Glomerular endothelial cell (primary cell): ENCODE data around the gene GPR3. TPM values are rescaled to one million over a fixed set of nuclear protein-coding genes. Genes with fewer than 3 reads are reported as not detected.

Source experiments
- DNase-seq: peaks from one replicate; pipeline ENCODE4 v3.0.0-alpha.2; 2011; ENCODE audit warnings: low read depth, low spot score; ENCODE audit errors: extremely low read depth
- total RNA-seq: library from RNA; depleted of rRNA; stranded (reverse); fragments of >200 nt; gene quantifications from 2 replicates; pipeline ENCODE4 v1.2.3, GENCODE V29; 2015

The GPR3 gene, protein sequence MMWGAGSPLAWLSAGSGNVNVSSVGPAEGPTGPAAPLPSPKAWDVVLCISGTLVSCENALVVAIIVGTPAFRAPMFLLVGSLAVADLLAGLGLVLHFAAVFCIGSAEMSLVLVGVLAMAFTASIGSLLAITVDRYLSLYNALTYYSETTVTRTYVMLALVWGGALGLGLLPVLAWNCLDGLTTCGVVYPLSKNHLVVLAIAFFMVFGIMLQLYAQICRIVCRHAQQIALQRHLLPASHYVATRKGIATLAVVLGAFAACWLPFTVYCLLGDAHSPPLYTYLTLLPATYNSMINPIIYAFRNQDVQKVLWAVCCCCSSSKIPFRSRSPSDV
- total RNA-seq, result 0.44 and 1.5 TPM in 2 replicates

DNA sequence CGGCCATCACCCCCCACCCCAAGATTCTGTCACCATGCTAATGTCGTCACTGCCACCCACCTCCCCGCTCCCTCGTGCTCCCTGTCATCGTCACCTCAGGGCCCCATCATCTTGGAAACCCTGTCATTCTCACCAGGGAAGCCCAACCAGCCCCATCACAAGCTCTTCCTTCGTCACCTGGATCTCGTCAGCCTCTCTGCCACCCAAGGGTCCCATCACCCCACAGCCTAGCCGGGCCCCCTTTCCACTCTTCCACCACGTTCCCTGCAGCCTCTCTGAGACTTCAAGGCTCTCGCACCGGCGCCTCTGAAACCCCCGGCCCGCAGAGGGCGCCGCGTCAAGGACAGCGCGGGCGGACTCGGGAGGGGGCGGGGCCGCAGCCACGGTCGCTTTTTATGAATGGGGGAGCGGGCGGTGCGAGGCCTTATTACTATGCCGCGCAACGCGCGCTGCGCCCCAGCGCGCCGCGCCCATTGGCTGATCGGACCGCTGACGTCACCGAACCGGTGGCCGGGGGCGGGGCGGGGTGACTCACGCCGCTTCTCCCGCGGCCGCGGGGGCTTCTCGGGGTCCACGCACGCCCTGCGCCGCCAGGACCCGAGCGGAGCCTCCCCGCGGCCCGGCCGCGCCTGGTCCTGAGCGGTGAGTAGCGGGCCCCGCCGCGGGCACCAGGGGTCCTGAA, at the start of gene GPR3:
Gene GPR3, plus strand, starts transcription at position 527 of the 682 bp plus-strand sequence. CDS start 1,177 bp downstream, outside the sequence.
- DNase-seq, result no peak

DNA sequence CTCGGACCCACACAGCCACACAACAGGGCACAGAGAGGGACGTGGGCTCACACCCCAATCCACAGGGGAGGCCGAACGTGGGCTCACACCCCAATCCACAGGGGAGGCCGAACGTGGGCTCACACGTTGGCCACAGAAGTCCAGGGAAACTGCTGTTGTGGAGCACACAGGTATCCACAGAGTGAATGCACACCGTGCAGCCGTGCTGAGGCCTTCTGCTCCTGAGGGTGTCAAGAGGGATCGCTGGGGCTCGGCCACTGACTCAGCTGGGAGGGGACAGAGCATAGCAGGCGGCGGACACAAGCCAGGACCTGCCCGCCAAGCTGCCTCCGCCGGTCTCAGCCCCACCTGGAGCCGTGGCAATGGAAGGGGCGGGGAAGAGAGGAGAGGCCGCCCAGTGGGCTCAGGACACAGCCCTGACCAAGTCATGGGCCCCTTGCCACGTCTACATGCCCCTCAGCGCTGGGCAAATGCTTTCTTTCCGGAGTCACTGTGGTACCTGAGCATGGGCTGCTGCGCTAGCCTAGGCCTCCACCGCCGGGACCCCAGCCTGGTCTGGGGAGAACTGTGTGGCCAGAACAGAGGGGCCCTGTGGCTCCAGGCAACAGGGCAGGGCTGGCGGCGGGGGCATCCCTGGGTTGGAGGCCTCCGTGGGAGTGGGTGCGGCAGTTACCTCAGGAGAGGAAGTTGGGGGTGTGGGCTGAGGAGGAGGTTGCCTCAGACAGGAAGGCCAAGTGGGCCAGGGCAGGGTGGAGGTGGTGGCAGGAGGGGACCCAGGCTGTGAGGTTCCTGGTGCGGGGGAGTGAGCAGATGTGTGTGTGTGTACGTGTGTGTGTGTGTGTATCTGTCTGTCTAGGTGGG, 49.4 kb upstream of the GPR3 start:
- DNase-seq, result no peak

DNA sequence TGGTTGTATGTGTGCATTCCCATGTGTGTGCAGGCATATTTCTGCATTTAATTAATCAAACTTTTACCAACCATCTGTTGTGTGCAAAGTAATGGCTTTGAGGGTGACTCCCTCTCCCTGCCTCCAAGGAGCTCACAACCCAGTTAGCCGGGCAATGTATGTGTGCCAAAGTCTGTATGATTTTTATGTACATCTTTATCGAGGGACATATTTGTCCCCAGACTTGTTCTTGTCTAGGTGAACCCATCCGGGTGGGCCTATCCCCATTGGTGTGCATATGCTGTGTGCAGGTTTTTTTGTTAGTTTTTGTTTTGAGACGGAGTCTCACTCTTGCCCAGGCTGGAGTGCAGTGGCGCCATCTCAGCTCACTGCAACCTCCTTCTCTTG, 48.8 kb upstream of the GPR3 start:
- DNase-seq, result no peak

DNA sequence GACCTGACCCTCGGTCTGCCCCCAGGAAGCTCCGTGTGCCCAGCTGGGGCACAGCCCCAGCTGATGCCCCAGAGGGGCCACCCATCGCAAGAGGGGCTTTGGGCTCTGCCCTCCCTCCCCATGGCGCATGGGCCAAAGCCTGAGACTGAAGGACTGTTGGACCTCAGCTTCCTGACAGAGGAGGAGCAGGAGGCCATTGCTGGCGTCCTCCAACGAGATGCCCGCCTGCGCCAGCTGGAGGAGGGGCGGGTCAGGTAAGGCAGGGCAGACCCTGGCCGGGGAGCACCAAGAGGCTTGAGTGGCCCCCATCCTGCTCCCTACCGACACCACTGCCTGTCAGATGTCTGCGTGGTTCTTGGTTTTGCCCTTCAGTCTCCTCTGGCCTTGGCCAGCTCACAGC, 47.1 kb upstream of the GPR3 start:
- DNase-seq, result no peak

DNA sequence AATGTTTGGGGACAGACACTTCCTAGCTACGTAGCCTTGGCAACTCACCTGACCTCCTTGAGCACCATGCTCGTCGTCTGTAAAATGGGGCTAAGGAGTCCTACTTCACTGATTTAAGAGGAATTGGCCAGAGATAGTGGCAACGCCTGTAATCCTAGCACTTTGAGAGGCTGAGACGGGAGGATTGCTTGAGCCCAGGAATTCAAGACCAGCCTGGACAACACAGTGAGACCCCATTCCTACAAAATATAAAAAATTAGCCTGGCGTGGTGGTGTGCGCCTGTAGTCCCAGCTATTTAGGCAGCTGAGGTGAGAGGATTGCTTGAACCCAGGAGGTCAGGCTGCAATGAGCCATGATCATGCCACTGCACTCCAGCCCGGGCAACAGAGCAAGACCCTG, 46.1 kb upstream of the GPR3 start:
- DNase-seq, result no peak

DNA sequence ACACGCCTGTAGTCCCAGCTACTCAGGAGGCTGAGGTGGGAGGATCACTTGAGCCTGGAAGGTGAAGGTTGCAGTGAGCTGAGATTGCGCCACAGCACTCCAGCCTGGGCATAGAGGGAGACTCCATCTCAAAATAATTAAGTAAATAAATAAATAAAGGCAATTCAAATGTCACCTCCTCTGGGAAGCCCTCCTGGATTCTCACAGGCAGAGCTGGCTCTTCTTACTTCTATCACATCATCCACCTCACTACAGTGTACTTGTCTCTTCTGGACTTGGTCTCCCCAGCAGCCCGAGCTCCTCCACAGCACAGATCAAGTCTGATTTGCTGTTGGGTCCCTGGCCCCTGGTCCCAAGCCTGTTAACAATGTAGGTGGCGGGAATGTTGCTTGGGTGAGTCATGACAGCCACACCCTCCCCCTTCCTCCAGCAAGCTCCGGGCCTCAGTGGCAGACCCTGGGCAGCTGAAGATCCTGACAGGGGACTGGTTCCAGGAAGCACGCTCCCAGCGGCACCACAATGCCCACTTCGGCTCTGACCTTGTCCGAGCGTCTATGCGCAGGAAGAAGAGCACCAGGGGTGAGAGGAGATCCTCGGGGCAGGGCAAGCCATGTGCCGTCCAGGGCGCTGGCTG, 45.3 kb upstream of the GPR3 start:
- DNase-seq, result no peak

DNA sequence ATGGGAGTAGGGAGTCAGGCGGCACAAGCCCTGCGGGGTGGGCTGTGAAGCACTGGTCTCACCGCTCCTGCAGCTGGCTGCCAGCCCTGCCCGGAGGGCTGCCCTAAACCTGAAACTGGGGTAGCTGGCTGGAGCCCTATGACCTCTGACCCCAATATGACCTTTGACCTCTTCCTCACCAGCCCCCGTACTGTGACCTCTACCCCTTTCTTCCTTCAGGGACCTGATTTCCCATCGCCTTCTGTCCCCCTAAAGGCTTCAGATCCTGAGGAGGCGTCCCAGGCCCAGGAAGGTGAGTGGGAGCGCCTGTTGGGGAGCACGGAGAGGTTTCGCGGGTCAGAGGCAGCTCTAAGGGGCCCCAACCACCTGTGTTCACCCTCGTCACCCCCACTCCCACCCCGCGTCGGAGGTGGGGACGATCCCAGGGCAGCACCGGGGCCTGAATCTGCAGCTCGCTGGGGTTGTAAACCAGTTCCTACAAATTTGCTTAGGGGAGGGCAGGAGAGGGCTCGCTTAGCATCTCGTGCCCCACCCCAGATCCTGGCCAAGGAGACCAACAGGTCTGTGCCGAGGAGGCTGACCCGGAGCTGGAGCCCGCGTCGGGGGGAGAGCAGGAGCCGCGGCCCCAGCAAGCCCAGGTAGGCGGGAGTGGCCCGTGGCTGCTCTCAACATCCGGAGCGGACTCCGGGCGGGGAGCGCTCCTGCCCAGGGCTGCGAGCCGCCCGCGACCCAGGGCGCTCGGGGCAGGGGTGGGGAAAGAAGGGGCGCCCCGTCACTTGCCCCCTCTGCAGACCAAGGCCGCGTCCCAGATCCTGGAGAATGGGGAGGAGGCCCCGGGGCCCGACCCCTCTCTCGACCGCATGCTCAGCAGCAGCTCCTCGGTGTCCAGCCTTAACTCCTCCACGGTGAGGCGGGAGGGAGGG, 43.3 kb upstream of the GPR3 start:
- no peak for DNase-seq

DNA sequence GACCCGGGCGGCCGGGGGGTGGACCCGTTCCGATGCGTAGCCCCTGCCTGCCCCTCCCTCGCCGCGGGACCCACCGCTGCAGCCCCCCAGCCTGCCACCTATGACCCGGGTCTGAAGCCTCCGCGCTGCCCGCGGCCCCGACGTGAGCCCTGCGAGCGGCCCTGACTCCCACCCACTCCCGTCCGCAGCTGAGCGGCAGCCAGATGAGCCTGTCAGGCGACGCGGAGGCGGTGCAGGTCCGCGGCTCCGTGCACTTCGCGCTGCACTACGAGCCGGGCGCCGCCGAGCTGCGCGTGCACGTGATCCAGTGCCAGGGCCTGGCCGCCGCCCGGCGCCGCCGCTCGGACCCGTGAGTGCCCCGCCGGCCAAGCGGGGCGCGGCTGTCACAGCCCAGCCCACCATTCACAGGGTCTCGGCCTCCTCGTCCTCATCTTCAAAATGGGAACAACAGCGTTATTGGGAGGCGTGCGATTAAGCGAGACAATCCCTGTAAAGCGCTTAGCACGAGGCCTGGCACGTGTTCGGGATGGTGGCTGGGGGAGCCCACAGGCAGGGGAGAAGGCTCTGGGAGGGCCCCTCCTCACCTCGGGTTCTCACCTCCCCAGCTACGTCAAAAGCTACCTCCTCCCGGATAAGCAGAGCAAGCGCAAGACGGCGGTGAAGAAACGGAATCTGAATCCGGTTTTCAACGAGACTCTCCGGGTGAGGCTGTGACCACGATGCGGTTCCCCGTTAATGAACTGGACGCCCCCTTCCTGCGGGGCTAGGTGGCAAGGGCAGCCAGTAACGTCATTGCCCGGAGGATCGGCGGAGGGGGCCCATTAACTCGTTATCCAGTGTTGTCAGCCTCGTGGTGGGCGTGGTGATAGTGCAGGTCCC, 42.4 kb upstream of the GPR3 start:
- no peak for DNase-seq

DNA sequence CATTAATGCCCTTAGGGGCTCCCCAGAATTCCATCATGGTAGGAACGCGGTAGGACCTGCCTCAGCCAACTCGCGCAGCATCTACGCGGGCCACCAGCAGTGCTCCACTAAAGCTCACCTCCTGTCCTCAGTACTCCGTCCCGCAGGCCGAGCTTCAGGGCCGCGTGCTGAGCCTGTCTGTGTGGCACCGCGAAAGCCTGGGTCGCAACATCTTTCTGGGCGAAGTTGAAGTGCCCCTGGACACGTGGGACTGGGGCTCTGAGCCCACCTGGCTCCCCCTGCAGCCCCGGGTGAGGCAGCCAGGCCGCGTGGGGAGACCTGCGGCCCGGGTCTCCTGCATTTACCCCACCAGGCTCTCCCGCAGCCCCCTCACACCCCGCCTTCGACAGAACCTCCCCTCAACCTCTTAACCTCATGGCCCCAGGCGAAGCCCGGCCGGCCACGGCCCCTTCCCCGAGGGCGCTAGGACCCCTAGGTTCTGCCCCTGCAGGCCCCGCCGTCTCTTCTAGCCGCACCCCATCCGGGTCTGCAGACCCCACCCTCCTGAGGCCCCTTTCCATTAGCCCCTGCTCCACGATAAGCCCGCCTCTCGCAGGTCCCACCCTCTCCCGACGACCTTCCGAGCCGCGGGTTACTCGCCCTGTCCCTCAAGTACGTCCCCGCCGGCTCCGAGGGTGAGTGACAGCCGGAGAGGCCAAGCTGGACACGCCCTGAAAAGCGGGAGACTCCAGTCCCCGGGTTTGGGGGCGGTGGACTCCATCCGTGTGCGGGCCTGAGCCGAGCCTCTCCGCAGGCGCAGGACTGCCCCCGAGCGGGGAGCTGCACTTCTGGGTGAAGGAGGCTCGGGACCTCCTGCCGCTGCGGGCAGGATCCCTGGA, 41.5 kb upstream of the GPR3 start:
- no peak for DNase-seq

DNA sequence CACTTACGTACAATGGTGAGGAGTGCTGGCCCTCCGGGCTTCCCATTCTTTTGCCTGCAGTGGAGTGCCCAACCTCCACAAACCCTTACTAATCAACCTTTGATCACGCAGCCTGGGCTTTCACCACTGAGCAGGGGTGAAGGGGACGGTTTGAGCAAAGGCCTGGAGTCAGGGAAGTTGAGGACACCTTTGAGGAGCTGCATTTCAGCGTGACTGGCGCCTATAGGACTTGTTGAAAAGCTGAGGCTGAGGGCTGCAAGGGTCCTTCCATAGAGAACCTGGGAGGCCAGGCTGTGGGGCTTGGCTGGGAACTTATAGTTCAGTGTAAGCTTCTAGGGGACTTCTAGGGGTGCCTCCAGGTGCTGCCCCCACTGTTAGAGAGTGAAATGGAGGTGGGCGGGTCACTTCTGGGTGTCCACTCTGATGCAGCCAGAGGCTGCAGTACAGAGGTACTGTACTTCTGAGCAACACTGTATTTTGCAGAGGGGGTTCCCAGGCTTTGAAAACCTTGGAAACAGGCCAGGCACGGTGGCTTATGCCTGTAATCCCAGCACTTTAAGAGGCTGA, 40.8 kb upstream of the GPR3 start:
- no peak for DNase-seq

DNA sequence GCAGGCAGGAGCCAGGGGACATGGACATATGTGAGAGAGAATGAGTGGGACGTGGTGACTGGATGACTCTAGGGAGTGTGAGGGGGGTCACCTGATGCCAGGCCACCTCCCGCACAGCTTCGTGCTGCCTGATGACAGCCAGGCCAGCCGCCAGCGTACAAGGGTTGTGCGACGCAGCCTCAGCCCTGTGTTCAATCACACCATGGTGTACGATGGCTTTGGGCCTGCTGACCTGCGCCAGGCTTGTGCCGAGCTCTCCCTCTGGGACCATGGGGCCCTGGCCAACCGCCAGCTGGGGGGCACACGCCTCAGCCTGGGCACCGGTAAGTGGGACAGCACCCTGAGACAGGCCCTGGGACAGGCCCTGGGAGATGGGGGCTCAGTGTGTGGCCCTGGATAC, 39.3 kb upstream of the GPR3 start:
- no peak for DNase-seq

DNA sequence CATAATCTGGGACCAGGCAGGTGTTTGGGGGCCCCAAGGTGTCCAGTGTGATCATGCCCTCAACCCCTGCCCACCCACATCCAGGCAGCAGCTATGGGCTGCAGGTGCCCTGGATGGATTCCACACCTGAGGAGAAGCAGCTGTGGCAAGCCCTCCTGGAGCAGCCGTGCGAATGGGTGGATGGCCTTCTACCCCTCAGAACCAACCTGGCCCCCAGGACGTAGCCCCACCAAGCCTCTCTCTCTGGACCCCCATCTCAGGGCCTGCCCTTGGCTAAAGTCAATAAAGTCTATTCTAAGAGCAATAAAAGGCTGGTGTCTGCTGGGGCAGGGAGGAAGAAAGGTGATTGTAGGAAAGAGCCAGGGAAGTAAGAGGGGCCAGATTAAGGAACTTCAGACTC, 38.8 kb upstream of the GPR3 start:
- no peak for DNase-seq

DNA sequence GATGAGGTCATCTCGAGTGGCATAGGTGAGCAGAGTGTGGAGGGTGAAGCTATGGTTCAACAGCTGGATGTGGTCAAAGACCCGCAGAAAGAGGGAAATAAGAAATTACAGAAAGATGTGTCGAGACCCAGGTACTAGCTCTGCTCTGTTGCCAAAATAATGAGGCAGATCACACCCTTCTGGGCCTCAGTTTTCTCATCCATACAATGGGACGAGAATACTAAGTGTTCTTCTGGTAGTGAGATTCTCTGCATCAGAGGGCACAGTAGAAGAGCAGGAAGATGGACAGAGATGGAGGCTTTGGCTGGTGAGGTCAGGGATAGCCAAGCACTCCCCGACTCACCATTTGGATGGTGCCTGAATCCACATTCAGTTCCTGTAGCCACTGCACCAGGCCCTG, 36.7 kb upstream of the GPR3 start:
- no peak for DNase-seq

DNA sequence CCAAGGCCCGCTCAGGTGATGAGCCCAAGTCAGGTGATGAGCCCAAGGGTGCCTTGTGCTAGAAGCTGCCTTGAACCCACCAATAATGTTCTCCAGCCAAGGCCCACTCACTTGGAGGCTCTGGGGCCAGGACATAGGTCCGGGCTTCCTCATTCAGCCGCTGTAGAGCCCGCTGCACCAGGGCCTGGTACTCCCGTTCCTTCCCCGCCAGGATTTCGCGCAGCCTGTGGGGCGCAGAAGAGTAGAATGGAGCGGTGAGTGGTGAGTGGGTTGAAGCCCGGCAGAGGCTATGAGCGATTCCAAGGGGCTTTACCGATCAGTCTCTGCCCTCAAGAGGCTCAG, 36.2 kb upstream of the GPR3 start:
- no peak for DNase-seq

DNA sequence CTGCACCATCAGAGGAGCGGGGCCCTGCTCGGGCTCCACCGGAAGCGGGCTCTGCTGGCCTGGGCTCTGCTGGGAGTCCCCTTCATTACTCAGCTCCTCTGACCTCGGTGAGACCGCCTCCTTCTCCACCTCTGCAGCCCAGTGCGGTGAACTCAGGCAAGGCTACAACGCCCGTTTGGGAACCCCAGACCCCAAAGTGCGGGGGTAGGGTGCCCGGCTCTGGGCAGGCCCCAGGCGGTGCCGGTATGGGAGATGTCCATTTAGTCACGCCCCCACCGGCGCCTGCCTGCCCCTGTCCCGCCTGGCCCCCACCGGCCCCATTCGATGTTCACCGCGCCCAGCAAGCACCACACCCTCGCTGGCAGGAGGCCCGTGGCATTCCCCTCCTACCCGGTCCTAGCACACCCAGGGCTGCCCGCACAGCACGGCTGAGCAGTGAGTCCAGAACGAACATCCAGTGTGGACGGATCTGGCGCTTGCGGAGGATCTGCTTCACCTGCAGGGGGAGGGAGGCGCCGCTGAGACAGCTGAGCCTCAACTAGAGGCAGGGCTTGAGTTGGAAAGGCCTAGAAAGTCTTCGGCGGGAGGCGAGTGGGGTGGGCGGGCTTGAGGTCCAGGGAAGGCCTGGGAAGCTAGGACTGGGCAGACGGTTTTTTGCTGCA, 35.7 kb upstream of the GPR3 start:
- DNase-seq, result no peak

DNA sequence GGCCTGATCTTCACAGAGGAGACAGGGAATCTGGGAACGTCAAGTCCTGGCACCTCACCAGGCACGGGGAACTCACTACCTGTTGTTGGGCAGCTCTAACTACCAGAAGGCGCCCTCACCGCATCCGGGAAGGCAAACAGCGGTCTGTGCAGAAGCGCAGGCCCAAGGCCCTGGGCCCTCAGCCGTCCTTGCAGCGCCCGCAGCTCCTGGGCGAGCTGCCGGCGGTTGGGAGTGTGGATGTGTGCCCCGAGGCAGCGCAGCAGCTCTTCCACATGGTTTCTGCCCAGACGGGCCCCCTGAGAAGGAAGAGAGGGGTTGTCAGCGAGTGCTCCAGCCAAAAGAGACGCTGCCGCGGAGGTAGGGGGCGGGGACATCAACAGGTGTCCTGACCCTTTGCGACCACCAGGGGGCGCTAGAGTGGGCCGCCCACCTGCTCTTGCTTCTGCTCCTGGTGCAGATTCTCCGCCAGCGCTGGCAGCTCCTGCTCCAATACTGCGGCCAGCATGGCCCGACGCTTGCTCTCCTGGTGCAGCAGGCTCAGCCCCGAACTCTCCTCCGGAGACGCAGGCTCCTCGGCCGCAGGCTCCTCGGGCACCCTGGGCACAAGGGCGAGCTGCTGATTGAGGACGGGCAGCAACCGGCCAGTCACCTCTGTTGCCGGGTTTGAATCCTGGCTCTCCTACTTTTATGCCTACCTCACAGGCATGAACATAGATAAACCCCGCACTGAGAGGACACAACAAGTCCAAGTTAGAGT, 35.0 kb upstream of the GPR3 start:
- no peak for DNase-seq
